HEK293T (cell line): ENCODE results near the gene FOLH1.
"Not testable (repeated sequence)": the region's sequence is repeated elsewhere in the genome, so short reads cannot be mapped to it uniquely, and the experiment has no call there.

Experiments used
- ARNT ChIP-seq: fragments of 450-650 bp; IDR thresholded peaks from 2 replicates; pipeline ENCODE4 v1.6.1; 2017; ENCODE audit warnings: mild to moderate bottlenecking
- BHLHE40 ChIP-seq: fragments of 450-650 bp; IDR thresholded peaks from 2 replicates; pipeline ENCODE4 v1.6.1; 2016; ENCODE audit warnings: mild to moderate bottlenecking, moderate library complexity, borderline replicate concordance
- ELF4 ChIP-seq: fragments of 450-650 bp; IDR thresholded peaks from 2 replicates; pipeline ENCODE4 v1.6.1; 2017; ENCODE audit warnings: antibody characterized with exemption
- FOXA1 ChIP-seq: fragments of 450-650 bp; IDR thresholded peaks from 2 replicates; pipeline ENCODE4 v1.6.1; 2016; ENCODE audit warnings: mild to moderate bottlenecking
- FOXM1 ChIP-seq: fragments of 450-650 bp; IDR thresholded peaks from 2 replicates; pipeline ENCODE4 v1.6.1; 2017; ENCODE audit warnings: mild to moderate bottlenecking, borderline replicate concordance
- HDGF ChIP-seq: fragments of 450-650 bp; IDR thresholded peaks from 2 replicates; pipeline ENCODE4 v1.6.1; 2017; ENCODE audit warnings: antibody characterized with exemption, borderline replicate concordance
- L3MBTL2 ChIP-seq: fragments of 450-650 bp; conservative IDR thresholded peaks from 2 replicates; pipeline ENCODE4 v1.6.1; 2016; ENCODE audit warnings: mild to moderate bottlenecking
- LEF1 ChIP-seq: fragments of 450-650 bp; IDR thresholded peaks from 2 replicates; pipeline ENCODE4 v1.6.1; 2017; ENCODE audit warnings: mild to moderate bottlenecking, borderline replicate concordance
- PKNOX1 ChIP-seq: fragments of 450-650 bp; IDR thresholded peaks from 2 replicates; pipeline ENCODE4 v1.6.1; 2016
- SP1 ChIP-seq: fragments of 450-650 bp; IDR thresholded peaks from 2 replicates; pipeline ENCODE4 v1.6.1; 2017
- TARDBP ChIP-seq: fragments of 450-650 bp; IDR thresholded peaks from 2 replicates; pipeline ENCODE4 v1.6.1; 2016
- ZNF384 ChIP-seq: fragments of 450-650 bp; IDR thresholded peaks from 2 replicates; pipeline ENCODE4 v1.6.1; 2016

- not testable (repeated sequence) for TF ChIP-seq ZNF384, LEF1, HDGF, FOXM1, ELF4, ARNT, BHLHE40, FOXA1, SP1, L3MBTL2, TARDBP, PKNOX1
Measured at GRCh38 chr11:49171613-49172012, 36.8 kb downstream of the FOLH1 start.
